Astrocyte (in vitro differentiated cells and primary cell): ENCODE data around the gene RCOR1. TPM values are rescaled to one million over a fixed set of nuclear protein-coding genes. Genes with fewer than 3 reads are reported as not detected.

Source experiments
- DNase-seq: peaks from one replicate; pipeline ENCODE4 v3.0.0-alpha.2; 2010; ENCODE audit warnings: low read depth
- FAIRE-seq: peaks from 2 replicates; lab custom pipeline; 2011; peaks lifted over from hg19 to GRCh38; lab: Jason Lieb, UNC
- H2AFZ ChIP-seq: 2 replicates; pipeline ENCODE4 v1.6.0; 2012; ENCODE audit warnings: low read depth, low read length, inconsistent platforms
- H3K27ac ChIP-seq: 2 replicates; pipeline ENCODE4 v1.5.1; 2011; ENCODE audit warnings: low read depth, low read length, inconsistent platforms
- H3K27me3 ChIP-seq: 2 replicates; pipeline ENCODE4 v1.6.0; 2011; ENCODE audit warnings: low read length, inconsistent platforms; ENCODE audit not compliant: insufficient read depth
- H3K36me3 ChIP-seq: 2 replicates; pipeline ENCODE4 v1.5.1; 2011; ENCODE audit warnings: low read length, inconsistent platforms; ENCODE audit not compliant: insufficient read depth
- H3K4me1 ChIP-seq: 2 replicates; pipeline ENCODE4 v1.5.1; 2011; ENCODE audit warnings: low read length, inconsistent platforms; ENCODE audit not compliant: insufficient read depth
- H3K4me2 ChIP-seq: 2 replicates; pipeline ENCODE4 v1.6.0; 2012; ENCODE audit warnings: low read length, inconsistent platforms
- H3K4me3 ChIP-seq: 2 replicates; pipeline ENCODE4 v1.5.1; 2011; ENCODE audit warnings: low read depth, mild to moderate bottlenecking, low read length, inconsistent platforms; ENCODE audit not compliant: insufficient read depth
- H3K79me2 ChIP-seq: 2 replicates; pipeline ENCODE4 v1.6.0; 2012; ENCODE audit warnings: mild to moderate bottlenecking, low read length, inconsistent platforms; ENCODE audit not compliant: insufficient read depth
- H3K9ac ChIP-seq: 2 replicates; pipeline ENCODE4 v1.6.0; 2012; ENCODE audit warnings: mild to moderate bottlenecking, low read length, inconsistent platforms
- H3K9me3 ChIP-seq: 2 replicates; pipeline ENCODE4 v1.5.1; 2012; ENCODE audit warnings: low read depth, mild to moderate bottlenecking, low read length, inconsistent platforms; ENCODE audit not compliant: insufficient read depth
- H4K20me1 ChIP-seq: 2 replicates; pipeline ENCODE4 v1.6.0; 2012; ENCODE audit warnings: low read length, inconsistent platforms; ENCODE audit not compliant: insufficient read depth
- H3K27ac Mint-ChIP-seq: one replicate; pipeline ENCODE4 v1.8.0; 2021; ENCODE audit warnings: mild to moderate bottlenecking, mixed read lengths; ENCODE audit not compliant: unreplicated experiment
- H3K27me3 Mint-ChIP-seq: one replicate; pipeline ENCODE4 v1.8.0; 2021; ENCODE audit warnings: low read depth, mixed read lengths; ENCODE audit not compliant: unreplicated experiment
- H3K36me3 Mint-ChIP-seq: one replicate; pipeline ENCODE4 v1.8.0; 2021; ENCODE audit warnings: low read depth, mixed read lengths; ENCODE audit not compliant: unreplicated experiment
- H3K4me1 Mint-ChIP-seq: one replicate; pipeline ENCODE4 v1.8.0; 2021; ENCODE audit warnings: low read depth, mixed read lengths; ENCODE audit not compliant: unreplicated experiment
- H3K4me3 Mint-ChIP-seq: one replicate; pipeline ENCODE4 v1.8.0; 2021; ENCODE audit warnings: mild to moderate bottlenecking, moderate library complexity, mixed read lengths; ENCODE audit not compliant: unreplicated experiment
- H3K9me3 Mint-ChIP-seq: one replicate; pipeline ENCODE4 v1.8.0; 2021; ENCODE audit warnings: mild to moderate bottlenecking, mixed read lengths; ENCODE audit not compliant: unreplicated experiment
- EZH2 ChIP-seq: IDR thresholded peaks from 2 replicates; pipeline ENCODE4 v1.6.1; 2012; ENCODE audit warnings: mild to moderate bottlenecking, low read length, inconsistent platforms; ENCODE audit not compliant: insufficient read depth
- total RNA-seq: library from RNA; stranded (reverse); gene quantifications from 2 replicates; pipeline ENCODE4 v1.2.1, GENCODE V29; 2021
- TF ChIP-seq, protein P1 (sequence below): IDR thresholded peaks from 2 replicates; pipeline ENCODE4 v1.5.1; 2011; ENCODE audit warnings: low read depth, mild to moderate bottlenecking, inconsistent platforms, low read length, moderate library complexity; ENCODE audit not compliant: insufficient read depth

Gene RCOR1
- total RNA-seq, 1 donor from 2014 or later = 31.0 TPM

DNA sequence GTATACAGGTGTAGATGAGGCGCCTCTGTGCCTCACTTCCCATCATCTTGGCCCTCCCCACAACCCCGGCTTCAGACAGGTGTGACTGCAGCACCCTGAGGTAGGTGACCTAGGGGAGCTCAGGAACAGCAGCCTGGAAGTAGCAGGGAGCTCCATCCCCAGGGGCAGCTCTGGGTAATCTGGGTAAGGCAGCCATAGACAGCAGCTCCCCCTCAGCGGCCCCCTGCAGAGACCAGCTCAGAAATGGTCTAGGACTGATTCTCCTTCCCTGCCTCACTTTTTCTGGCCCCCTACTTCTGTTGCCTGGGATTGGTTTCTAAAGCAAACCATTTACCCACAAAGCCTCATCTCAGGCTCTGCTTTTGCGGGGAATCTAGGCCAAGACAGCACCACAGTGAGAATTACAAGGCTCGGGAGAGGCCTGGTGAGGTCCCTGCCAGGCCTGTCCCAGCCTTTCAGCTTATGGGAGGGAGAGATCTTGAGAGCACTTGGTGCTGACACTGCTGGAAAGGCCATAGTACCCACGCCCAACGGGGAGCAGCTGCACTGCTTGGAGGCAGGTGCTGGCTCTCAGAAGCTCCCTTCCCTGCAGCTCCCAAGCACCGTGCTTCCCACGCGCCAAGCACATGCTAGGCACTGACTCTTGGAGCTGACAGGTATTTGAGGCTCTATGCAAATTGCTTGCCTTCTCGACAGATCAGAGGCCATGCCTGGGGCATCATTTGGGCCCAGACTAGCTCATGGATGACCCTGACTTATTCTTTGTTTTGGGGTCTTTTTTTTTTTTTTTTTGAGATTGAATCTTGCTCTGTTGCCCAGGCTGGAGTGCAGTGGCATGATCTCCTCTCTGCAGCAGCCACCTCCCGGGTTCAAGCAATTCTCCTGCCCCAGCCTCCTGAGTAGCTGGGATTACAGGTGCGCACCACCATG lies 139.7 kb downstream of the RCOR1 start:
- no peaks in the 10 kb centered on the region for H3K4me1 ChIP-seq
- Mint-ChIP-seq H3K4me1 (no peaks in the 10 kb centered on the region), H3K4me3 (no peak overlapping the region), H3K36me3 (peaks cover 27% of the 10 kb centered on the region), H3K27ac (no peak overlapping the region), H3K27me3 (no peaks in the 10 kb centered on the region), H3K9me3 (no peaks in the 10 kb centered on the region)
- no peak overlapping the region for H2AFZ ChIP-seq
- FAIRE-seq (no peak), DNase-seq (no peak)
- no peak overlapping the region for H3K27ac ChIP-seq
- no peak overlapping the region for H3K4me2 ChIP-seq
- peaks cover 11% of the 10 kb centered on the region for H3K36me3 ChIP-seq
- no peaks in the 10 kb centered on the region for H3K27me3 ChIP-seq
- no peak for TF ChIP-seq EZH2
- TF ChIP-seq, protein P1, sequence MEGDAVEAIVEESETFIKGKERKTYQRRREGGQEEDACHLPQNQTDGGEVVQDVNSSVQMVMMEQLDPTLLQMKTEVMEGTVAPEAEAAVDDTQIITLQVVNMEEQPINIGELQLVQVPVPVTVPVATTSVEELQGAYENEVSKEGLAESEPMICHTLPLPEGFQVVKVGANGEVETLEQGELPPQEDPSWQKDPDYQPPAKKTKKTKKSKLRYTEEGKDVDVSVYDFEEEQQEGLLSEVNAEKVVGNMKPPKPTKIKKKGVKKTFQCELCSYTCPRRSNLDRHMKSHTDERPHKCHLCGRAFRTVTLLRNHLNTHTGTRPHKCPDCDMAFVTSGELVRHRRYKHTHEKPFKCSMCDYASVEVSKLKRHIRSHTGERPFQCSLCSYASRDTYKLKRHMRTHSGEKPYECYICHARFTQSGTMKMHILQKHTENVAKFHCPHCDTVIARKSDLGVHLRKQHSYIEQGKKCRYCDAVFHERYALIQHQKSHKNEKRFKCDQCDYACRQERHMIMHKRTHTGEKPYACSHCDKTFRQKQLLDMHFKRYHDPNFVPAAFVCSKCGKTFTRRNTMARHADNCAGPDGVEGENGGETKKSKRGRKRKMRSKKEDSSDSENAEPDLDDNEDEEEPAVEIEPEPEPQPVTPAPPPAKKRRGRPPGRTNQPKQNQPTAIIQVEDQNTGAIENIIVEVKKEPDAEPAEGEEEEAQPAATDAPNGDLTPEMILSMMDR = no peak
- no peak overlapping the region for H3K4me3 ChIP-seq
- H3K9ac ChIP-seq = no peak overlapping the region
- peaks cover 24% of the 10 kb centered on the region for H4K20me1 ChIP-seq
- H3K9me3 ChIP-seq = no peaks in the 10 kb centered on the region
- H3K79me2 ChIP-seq = no peaks in the 10 kb centered on the region

DNA sequence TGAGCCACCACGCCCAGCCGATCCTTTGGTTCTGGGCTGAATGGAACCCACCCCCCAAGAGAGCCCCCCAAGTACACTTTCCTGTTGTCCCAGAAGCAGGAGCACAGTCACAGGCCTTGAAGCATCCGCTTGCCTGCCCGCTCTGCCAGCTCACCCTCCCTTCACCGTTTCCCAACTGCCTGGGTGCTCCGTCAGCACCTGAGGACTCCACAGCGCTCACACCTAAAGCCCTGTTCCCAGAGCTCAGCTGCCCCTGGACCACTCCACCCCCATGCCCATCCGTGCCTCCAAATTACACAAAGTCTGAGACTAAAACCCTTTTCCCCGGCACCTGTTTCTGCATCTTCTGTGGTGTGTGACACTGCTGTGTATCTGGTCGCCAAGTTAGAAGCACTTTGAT lies 140.5 kb downstream of the RCOR1 start:
- TF ChIP-seq, protein P1 = no peak
- no peak for TF ChIP-seq EZH2
- no peaks in the 10 kb centered on the region for H3K27me3 ChIP-seq
- Mint-ChIP-seq H3K36me3 (peaks cover 23% of the 10 kb centered on the region), H3K4me3 (no peak overlapping the region), H3K27ac (peak overlapping the region; percentile 26), H3K4me1 (no peaks in the 10 kb centered on the region), H3K9me3 (no peaks in the 10 kb centered on the region), H3K27me3 (no peaks in the 10 kb centered on the region)
- DNase-seq = no peak
- no peak overlapping the region for H3K4me2 ChIP-seq
- H3K36me3 ChIP-seq = peaks cover 6% of the 10 kb centered on the region
- H3K4me1 ChIP-seq = no peaks in the 10 kb centered on the region
- H3K9ac ChIP-seq = no peak overlapping the region
- peaks cover 22% of the 10 kb centered on the region for H4K20me1 ChIP-seq
- no peak overlapping the region for H3K4me3 ChIP-seq
- no peak for FAIRE-seq
- H3K27ac ChIP-seq = no peak overlapping the region
- no peaks in the 10 kb centered on the region for H3K79me2 ChIP-seq
- H3K9me3 ChIP-seq = no peaks in the 10 kb centered on the region
- H2AFZ ChIP-seq = no peak overlapping the region

DNA sequence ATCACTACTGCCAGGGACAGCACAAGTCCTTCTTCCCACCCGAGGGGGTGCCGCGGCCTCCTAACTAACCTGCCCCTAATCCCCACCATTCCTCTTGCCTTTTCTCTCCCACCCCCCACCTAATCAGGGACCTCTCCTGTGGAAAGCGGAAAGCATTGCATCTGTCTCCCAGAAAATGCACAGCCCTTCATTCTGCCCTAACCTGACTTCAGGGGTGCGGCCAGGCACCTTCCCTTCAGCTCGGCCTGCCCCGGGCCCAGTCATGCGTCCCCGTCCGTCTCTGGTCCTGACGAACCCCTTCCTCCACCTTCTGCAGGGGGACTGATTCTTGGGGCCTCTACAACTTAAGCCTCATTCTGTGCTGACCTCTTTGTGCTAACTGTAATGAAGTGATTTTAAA lies 140.9 kb downstream of the RCOR1 start:
- TF ChIP-seq, protein P1 = no peak
- no peak for TF ChIP-seq EZH2
- Histone ChIP-seq H3K9ac (no peak overlapping the region), H3K79me2 (no peaks in the 10 kb centered on the region), H4K20me1 (peaks cover 19% of the 10 kb centered on the region), H3K27me3 (no peaks in the 10 kb centered on the region), H3K4me3 (no peak overlapping the region), H3K4me2 (no peak overlapping the region), H3K4me1 (no peaks in the 10 kb centered on the region), H3K36me3 (peaks cover 2% of the 10 kb centered on the region), H3K27ac (no peak overlapping the region), H3K9me3 (no peaks in the 10 kb centered on the region), H2AFZ (no peak overlapping the region)
- H3K36me3 Mint-ChIP-seq = peaks cover 21% of the 10 kb centered on the region
- FAIRE-seq (no peak), DNase-seq (no peak)
- peak overlapping the region; percentile 26 for H3K27ac Mint-ChIP-seq
- H3K9me3 Mint-ChIP-seq = no peaks in the 10 kb centered on the region
- H3K4me3 Mint-ChIP-seq = no peak overlapping the region
- H3K27me3 Mint-ChIP-seq = no peaks in the 10 kb centered on the region
- no peaks in the 10 kb centered on the region for H3K4me1 Mint-ChIP-seq
